ENCODE data around the gene ROBO1.

GRCh38 chr3:78788839-78789238 lies 979.0 kb downstream of the ROBO1 start:
- no peak for TF ChIP-seq CTCF (IDR thresholded peaks at IDR 0.05; ENCODE audit: extremely low read depth in 1 of 2, insufficient read depth in 1 of 2, low read depth in 1 of 2, low read length in 2 of 2)
- no peak for TF ChIP-seq MAX (IDR thresholded peaks at IDR 0.05; ENCODE audit: insufficient read depth, insufficient read length)
- no peak for TF ChIP-seq EZH2 (IDR thresholded peaks at IDR 0.05; ENCODE audit: borderline replicate concordance, low read depth, low read length, severe bottlenecking)
- no peak for TF ChIP-seq POLR2A (IDR thresholded peaks at IDR 0.05; ENCODE audit: low read depth, low read length)
- TF ChIP-seq POLR2AphosphoS5 (IDR thresholded peaks at IDR 0.05; ENCODE audit: insufficient read depth, low read depth, low read length), result no peak
- TF ChIP-seq GATA2 (IDR thresholded peaks at IDR 0.05; ENCODE audit: insufficient read depth, insufficient read length, low read depth, low read length), result no peak
- TF ChIP-seq FOS (IDR thresholded peaks at IDR 0.05; ENCODE audit: borderline replicate concordance, insufficient read depth, low read length), result no peak

Measured in endothelial cell of umbilical vein (primary cell).